ENCODE data around the gene TCEAL8.
"Not testable (repeated sequence)": the region's sequence is repeated elsewhere in the genome, so short reads cannot be mapped to it uniquely, and the experiment has no call there.

The TCEAL8 gene

DNA sequence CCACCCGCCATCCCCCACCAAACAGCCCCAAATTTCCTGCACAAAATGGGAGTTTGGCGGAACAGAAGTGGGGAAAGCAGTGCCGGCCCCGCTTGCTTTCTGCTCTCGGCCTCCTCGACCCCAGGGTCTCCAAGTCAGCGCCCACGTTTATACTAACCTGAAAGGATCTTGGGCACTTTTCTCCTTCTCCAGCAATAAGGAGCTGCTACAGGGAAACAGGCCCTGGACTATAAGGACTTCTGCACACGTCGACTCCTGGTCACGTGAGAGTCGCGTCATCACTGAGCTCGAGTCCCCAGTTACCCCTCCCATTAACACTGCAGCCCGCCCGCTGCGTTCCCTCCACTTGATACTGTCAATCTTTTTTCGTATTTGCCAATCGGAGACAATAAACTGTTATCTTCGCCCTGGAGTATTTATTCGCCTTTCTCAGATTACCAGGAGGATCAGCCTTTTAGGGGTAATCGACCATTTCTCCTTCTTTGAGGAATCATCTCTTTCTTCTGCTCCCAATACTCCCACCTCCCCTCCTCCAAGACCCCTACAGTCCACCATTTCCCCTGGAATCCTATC is at the start of gene TCEAL8:
Gene TCEAL8 (minus strand): TSS at position 235 of the 573 bp plus-strand sequence. CDS start 1,176 bp downstream, outside the sequence.
- peak; percentile 64 to 66 for DNase-seq

GRCh38 chrX:103304705-103305104 is 49.8 kb upstream of the TCEAL8 start:
- DNase-seq, result no peak

GRCh38 chrX:103293118-103293517 is 38.2 kb upstream of the TCEAL8 start:
- DNase-seq, result no peak

GRCh38 chrX:103279624-103280023 is 24.7 kb upstream of the TCEAL8 start:
- no peak for DNase-seq

DNA sequence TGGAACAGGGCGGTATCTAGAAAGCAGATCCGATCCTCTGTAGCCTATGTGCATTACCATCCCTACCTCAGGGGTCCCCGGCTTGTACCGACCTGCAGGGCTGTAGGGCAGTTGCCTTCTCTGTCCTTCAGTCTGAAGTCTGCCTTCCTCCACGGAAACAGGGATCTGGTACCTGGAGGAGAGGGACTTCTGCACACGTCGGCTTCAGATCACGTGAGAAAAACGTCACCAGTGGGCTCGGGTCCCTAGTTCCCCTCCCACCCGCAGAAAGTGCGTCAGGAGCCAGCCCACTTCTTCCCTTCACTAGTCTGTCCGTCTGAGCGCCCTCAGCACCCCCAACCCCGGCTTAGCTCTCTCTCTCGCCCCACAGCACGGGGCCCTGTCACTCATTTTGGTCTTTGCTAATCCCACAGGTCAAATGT is 21.6 kb upstream of the TCEAL8 start, which contains the start of gene TCEAL5:
Gene TCEAL5 (minus strand): TSS at position 170 of the 422 bp plus-strand sequence. CDS start 2,187 bp downstream, outside the sequence.
- DNase-seq, result no peak

- no peak for DNase-seq
Observed at GRCh38 chrX:103275947-103276567, 21.1 kb upstream of the TCEAL8 start.

- DNase-seq, result no peak
Observed at GRCh38 chrX:103274284-103274683, 19.3 kb upstream of the TCEAL8 start.

DNA sequence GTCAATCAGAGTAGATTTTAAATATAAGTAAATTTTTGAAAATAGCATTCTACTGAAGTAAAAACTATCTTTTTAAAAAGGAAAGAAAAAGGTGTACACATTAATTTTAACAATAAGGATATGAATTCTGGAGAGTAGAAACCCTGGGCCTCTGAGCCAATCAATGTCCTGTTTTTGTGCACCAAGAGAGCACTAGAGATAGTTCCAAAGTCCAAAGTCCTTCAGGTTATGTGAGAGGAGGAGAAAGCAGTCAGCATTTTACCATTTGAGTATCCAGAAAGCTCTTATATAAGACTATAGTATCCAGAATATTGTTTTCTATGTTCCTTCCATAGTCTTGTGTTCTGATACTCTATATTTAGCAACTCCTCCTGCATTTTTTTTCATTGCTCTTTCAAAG is 3.3 kb upstream of the TCEAL8 start:
- DNase-seq, result no peak

DNA sequence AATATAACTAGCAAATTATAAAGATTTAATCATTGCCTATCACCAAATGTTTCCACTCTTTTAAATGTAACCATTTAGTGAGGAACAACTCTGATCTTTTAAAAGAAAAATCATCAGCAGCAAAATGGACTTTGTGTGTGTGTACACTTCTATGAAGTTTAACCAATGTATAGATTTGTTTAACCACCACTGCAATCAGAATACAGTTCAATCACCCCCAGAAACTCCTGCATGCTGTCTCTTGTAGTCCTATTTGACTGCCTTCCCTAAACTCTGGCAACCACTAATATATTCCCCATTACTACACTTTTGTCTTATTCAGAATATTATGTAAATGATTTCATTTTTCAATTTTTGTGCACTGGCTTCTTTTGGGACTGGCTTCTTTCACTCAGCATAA is 1.7 kb upstream of the TCEAL8 start:
- no peak for DNase-seq

DNA sequence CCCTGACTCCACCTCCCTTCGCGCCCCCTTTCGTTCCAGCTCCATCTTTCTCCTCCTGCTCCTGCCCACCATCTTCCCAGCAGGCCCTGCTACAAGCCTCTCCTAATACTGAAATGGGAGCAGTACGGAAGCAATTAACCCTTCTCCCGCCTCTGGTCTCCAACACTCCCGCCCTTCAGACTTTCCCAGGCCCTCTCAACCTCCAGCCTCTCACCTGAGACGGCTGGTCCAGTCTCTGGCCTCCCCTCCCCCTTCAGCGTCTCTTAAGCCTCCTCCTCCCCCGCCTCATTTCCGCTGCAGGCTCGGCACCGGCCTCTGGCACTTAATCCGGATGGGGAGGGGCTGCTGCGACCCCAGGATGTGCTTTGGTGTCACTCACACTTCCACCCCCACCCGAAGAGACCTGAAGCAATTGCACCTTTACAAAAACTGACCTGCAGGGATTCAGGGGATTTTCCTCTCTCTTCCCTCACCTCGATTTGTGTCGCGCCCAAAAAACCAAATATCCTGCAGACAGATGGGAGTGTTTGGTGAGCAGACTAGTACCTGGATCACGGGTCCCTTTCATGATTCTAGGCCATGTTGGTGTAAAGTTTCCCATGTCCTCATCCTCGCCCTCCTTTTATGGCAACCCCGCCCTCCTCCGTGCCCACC is 657 bp downstream of the TCEAL8 start:
- DNase-seq, result peak; percentile 27 to 36

GRCh38 chrX:103253608-103254007 is 1.3 kb downstream of the TCEAL8 start:
- no peak for DNase-seq

DNA sequence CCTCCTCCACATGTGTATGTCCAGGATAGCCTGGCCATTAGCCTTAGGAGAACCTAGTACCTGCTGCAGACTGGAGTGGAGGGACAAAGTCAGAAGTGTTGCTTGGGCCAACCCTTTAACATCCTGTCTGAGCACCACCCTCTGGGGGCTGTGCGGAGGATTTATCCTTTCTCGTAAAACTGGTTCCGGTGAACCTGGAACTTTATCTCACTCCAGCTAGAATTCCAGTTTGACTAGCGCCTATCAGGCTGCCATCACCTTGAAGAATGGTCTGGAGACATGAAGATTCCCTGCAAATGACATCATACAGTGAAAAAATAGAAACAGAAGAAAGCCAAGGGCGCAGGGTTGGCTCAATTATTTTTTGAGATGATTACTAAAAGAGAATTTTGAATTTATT is 4.0 kb downstream of the TCEAL8 start:
- DNase-seq, result no peak

DNA sequence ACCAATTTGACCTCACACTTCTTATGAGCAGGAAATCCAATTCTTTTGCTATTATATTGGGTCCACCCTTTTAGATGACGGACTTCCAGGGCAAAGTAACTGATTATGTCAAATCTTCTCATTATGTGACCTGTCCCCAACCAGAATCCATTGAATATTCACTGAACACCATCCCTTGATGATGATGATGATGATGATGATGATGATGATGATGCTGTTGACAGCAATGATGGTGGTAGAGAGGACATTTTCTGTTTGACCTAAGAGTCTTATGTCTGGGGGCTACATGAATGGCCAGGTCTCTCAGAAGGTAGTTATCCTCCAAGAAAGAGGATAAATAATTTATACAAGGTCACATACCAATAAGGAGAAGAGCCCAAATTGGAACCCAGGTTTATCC is 5.2 kb downstream of the TCEAL8 start:
- no peak for DNase-seq

DNA sequence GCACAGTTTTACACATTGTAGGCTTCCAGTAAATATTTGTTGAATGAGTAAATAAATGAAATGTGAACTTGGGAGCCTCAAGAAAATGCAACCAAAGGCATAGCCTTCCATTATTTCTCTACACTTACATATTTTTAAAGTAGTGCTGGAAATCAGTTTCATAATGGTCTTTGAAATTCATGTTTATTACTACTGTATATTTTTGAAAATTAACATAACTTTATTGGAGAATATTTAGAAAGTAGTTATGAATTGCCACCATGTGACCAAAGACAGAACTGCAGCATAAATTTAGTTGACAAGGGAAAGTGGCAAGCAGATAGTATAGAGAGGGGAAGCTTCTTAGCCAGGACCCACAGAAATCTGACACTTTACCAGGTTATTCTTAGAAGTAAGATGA is 6.4 kb downstream of the TCEAL8 start:
- peak in 1 of 2 donors; percentile 32 for DNase-seq

DNA sequence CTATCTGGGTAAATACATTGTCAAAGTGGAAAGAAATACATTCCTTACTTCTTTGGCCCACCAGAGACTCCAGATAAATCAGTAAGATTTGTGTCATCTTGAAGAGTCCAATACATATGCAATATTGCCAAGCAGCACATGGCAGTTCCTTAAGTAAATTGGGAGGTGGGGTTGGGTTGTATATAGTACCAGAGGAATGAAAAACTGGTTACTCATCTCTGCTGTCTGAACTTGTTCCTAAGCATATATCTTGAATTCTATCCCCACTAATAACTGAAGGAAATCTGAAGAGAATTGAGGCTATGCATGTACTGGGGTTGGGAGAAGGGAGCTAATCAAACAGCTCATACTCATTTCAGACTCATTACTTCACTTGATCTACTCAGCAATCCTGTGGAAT is 14.8 kb downstream of the TCEAL8 start:
- DNase-seq, result no peak

GRCh38 chrX:103236296-103236695 is 18.7 kb downstream of the TCEAL8 start:
- DNase-seq, result no peak

DNA sequence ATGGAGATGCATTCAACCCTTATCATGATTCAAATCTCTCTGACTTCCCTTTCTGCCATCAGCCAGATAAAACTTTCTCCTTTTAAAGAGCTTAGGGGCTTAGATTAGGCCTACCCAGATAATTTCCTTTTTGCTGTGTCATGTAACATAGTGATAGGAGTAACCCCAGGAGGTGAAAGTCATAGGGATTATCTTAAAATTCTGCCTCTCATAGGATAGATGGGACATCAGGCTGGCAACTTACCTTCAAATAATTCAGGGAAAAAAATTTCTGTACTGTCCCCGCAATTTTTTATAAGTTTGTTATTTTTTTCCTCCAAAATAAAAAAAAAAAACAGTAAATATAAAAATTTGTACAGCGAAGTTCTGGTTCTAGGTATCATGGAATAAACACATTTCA is 19.3 kb downstream of the TCEAL8 start:
- not testable (repeated sequence) for DNase-seq

DNA sequence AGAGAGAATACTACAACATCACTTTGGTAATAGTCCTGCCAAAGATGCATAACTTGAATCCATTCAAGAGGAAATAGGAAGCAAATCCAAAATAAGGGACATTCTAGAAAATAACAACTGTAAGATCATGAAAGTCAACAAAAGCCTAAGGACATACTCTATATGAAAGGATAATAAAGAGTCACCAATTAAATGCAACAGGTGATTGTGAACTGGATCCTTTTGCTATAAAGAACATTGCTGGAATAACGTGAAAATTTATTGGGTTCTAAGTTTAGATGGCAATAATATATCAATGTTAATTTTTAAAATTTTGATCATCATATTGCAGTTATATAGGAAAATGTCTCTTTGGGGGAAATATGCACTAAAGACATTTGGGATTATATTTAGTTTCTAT is 20.1 kb downstream of the TCEAL8 start:
- no peak for DNase-seq

DNA sequence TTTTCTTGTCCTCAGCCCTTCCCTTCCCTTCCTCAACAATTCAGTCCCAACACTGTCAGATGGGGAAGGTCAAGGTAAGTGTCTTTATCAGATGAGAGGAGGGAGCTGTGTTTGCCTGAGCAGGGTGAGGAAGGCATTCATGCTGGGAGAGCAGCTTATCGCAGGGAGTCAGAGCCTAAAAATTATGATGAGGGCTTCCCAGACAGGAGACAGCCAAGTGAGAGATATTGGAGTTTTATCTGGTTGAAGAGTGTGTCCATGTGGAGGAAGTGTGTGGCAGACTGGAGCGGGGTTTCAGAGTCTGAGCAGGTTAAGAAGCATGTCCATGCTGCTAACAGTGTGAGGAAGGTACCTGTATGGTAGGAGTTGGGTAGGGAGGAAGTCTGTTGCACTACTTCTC is 21.7 kb downstream of the TCEAL8 start:
- DNase-seq, result no peak

- DNase-seq, result not testable (repeated sequence)
Observed at GRCh38 chrX:103225918-103226317, 29.0 kb downstream of the TCEAL8 start.

DNA sequence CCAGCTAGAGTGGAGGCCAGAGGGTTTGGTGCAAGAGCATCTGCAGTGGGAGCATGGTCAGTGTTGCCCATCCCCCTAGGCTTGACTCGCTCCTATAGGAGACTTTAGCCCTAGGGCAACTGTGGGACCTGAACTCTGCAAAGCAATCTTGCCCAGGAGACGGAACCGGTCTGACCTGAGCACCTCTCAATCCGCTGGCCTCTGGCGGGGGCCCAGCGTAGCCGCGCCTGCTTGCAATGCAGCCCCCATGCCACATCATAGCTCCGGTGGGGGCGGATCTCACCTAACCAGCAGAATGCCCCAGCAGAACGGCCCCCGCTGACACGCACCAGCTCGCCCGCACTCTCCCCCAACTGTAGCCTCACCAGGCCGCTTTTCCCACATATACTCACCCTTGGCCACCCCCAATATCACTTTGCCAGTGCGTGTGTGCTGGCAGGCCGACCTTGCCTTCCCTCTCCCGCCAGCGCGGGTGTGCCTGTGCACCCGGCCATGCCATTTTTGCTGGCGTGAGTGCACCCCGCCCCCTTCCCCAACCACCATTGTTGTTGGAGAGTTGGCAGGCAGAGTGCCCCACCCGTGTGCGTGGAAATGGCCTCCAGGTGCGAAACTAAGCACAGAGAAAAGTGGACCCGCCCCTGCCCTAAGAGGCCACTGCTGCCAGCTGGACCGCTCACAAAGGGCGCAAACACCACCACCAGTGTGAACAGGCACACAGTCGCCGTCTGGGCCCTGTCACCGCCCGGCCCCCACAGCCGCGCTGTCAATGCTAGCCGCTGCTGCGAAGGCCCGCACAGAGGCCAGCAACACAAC is 34.2 kb downstream of the TCEAL8 start:
- no peak for DNase-seq

DNA sequence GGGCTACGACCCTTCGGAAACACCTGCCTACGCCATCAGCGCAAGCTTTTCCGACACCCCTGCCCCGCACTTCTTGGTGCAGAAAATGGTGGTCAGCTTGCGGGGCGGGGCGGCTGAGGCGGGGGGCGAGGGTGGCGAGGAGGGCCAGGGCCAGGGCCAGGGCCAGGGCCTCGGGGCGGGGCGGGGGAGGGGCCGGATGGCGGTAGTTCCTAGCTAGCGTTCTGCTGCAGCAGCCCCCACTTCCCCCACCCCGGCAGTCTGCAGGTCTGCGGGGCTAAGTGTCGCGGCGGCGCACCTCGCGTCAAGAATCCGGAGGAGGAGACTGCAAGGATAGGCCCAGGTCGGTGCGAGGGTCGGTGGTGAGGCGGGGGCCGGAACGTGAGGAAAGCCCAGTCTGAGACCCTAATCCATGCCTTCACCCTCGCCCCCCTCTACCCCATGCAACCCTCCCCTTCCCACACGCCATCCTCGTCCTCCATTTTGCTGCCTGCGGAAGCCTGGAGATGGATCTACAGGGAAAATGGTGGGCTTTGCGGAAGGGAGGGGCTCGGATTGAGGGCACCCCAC is 39.4 kb downstream of the TCEAL8 start:
- DNase-seq, result peak; percentile 20 to 52

GRCh38 chrX:103214870-103215424 is 40.0 kb downstream of the TCEAL8 start, which contains the start of gene BEX4:
BEX4 (plus strand) TSS chrX:103215108; CDS start chrX:103216154, 1,046 bp downstream.
- peak; percentile 84 to 85 for DNase-seq

All from CD4-positive, alpha-beta T cell treated with Interleukin-4 for 1 hour (primary cell).